ENCODE results near the gene GREB1.

GREB1 gene

GRCh38 chr2:11530864-11531465 is 2.9 kb upstream of the GREB1 start:
- Histone ChIP-seq H3K36me3 (no peaks in the 10 kb centered on the region), H3K27ac (no peak overlapping the region), H3K9me3 (ENCODE audit: severe bottlenecking) (peaks cover 7% of the 10 kb centered on the region), H3K4me3 (ENCODE audit: low read depth, low read length) (no peak overlapping the region), H3K27me3 (ENCODE audit: insufficient read depth, low read depth, severe bottlenecking) (peaks cover 3% of the 10 kb centered on the region)
- TF ChIP-seq CTCF (IDR thresholded peaks at IDR 0.05; ENCODE audit: low read depth, low read length), result no peak
- DNase-seq, result no peak

GRCh38 chr2:11532416-11533055 is 1.3 kb upstream of the GREB1 start:
- DNase-seq, result peak; percentile 34
- Histone ChIP-seq H3K27me3 (ENCODE audit: insufficient read depth, low read depth, severe bottlenecking) (peaks cover 3% of the 10 kb centered on the region), H3K4me3 (ENCODE audit: low read depth, low read length) (no peak overlapping the region), H3K36me3 (no peaks in the 10 kb centered on the region), H3K9me3 (ENCODE audit: severe bottlenecking) (no peaks in the 10 kb centered on the region), H3K27ac (no peak overlapping the region)
- TF ChIP-seq CTCF (IDR thresholded peaks at IDR 0.05; ENCODE audit: low read depth, low read length), result no peak

DNA sequence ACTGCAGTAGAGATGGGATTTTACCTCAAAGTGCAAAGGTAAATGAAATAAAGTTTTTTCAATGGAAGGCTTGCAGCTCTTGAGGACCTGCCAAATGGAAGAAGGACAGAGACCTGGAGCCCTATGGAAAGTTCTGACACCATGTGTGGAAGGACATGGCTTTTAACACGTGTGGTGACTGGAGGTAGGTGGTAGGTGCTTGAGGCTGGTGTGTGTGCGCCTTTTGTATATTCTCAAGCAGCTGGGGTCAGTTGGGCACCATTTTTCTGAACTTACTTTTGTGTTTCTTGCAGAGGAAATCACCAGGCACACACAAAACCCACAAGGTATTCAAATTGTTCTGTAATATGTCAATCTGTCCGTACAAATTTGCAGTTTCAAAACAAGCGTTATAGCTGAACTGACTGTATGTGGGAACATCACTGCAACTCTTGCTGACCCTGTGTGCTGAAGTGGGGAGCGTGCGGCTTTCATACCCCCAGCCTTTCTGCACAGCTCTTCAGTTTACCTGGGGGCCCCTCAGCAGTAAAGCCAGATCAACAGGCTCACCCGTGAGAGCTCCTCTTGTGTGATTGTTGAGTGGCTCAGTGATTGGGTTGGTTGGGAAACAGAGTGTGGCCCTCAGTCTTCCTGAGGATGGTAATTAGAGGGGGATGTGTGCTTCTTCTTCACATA is 363 bp downstream of the GREB1 start:
- DNase-seq, result no peak
- Histone ChIP-seq H3K9me3 (ENCODE audit: severe bottlenecking) (no peaks in the 10 kb centered on the region), H3K4me3 (ENCODE audit: low read depth, low read length) (no peak overlapping the region), H3K27me3 (ENCODE audit: insufficient read depth, low read depth, severe bottlenecking) (no peaks in the 10 kb centered on the region), H3K27ac (no peak overlapping the region), H3K36me3 (no peaks in the 10 kb centered on the region)
- TF ChIP-seq CTCF (IDR thresholded peaks at IDR 0.05; ENCODE audit: low read depth, low read length), result no peak

DNA sequence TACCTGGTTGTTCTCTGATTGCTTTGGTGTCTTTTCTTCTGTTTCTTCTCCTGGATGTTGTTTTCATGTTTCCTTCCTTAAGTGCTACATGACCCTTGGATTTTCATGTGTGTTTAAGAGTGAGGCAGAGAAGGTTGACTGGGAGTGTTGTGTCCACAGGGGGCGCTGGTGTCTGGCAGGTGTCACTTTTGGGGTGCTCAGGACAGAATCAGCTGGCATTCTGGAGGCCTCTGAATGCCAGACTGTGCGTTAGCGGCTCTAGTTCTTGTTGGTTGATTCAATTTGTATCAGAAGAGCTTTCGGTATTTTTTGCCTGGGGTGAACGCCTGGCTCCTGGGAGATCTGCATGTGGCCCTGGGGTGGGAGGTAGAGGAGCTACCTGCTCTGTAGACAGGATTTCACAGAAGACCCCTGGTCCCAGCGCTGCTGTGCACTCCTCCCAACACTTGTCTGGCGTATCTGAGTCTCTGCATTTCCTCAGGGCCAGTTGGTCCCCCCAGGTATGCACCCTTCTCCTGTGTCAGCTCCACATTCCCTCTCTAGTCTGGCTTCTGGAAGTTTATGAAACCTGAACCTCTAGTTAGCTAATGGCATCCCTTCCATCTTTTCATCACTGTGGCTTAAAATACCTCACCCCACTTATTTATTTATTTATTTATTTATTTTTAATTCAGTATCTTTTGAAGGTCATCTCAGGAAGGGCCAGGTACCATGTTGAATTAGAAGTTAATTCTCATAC is 1.1 kb downstream of the GREB1 start:
- Histone ChIP-seq H3K4me3 (ENCODE audit: low read depth, low read length) (no peak overlapping the region), H3K36me3 (no peaks in the 10 kb centered on the region), H3K9me3 (ENCODE audit: severe bottlenecking) (no peaks in the 10 kb centered on the region), H3K27me3 (ENCODE audit: insufficient read depth, low read depth, severe bottlenecking) (no peaks in the 10 kb centered on the region), H3K27ac (no peak overlapping the region)
- no peak for DNase-seq
- TF ChIP-seq CTCF (IDR thresholded peaks at IDR 0.05; ENCODE audit: low read depth, low read length), result peak; percentile 60

- Histone ChIP-seq H3K27me3 (ENCODE audit: insufficient read depth, low read depth, severe bottlenecking) (no peaks in the 10 kb centered on the region), H3K9me3 (ENCODE audit: severe bottlenecking) (no peaks in the 10 kb centered on the region), H3K27ac (no peak overlapping the region), H3K36me3 (no peaks in the 10 kb centered on the region), H3K4me3 (ENCODE audit: low read depth, low read length) (no peak overlapping the region)
- no peak for DNase-seq
- no peak for TF ChIP-seq CTCF (IDR thresholded peaks at IDR 0.05; ENCODE audit: low read depth, low read length)
Observed at GRCh38 chr2:11535899-11536344, 2.1 kb downstream of the GREB1 start.

All from WERI-Rb-1 (cell line).